Activated T-cell treated with anti-CD3 and anti-CD28 coated beads, Interleukin-2, amount 50 U/mL, for 4 hours (primary cell): Measurements from ENCODE around the gene GNG4. TPM values are rescaled to one million over a fixed set of nuclear protein-coding genes. Genes with fewer than 3 reads are reported as not detected.
"Not testable (repeated sequence)": the region's sequence is repeated elsewhere in the genome, so short reads cannot be mapped to it uniquely, and the experiment has no call there.

Experiments
- ATAC-seq, 2 donors: fragments of 200-7000 bp; cut with Tn5 transposase; one replicate each; pipeline ENCODE4 v1.10.0; 2021
- DNase-seq: peaks from one replicate; pipeline ENCODE4 v3.0.0-alpha.2; 2020
- H3K27me3 Mint-ChIP-seq: one replicate; pipeline ENCODE4 v1.8.0; 2021; ENCODE audit warnings: low read depth, mixed read lengths
- H3K36me3 Mint-ChIP-seq: one replicate; pipeline ENCODE4 v1.8.0; 2022; ENCODE audit warnings: mixed read lengths; ENCODE audit not compliant: insufficient read depth
- H3K4me1 Mint-ChIP-seq: one replicate; pipeline ENCODE4 v1.8.0; 2021; ENCODE audit warnings: low read depth, mixed read lengths
- H3K4me3 Mint-ChIP-seq: one replicate; pipeline ENCODE4 v1.8.0; 2021; ENCODE audit warnings: mild to moderate bottlenecking, moderate library complexity, mixed read lengths
- H3K9me3 Mint-ChIP-seq: one replicate; pipeline ENCODE4 v1.8.0; 2021; ENCODE audit warnings: mixed read lengths
- total RNA-seq, 3 donors: library from RNA; stranded (reverse); gene quantifications; one replicate each; pipeline ENCODE4 v1.2.1, GENCODE V29; 2021

The GNG4 gene
- total RNA-seq, 3 donors from 2014 or later: 0.26 to 1.4 (median 0.58) TPM

DNA sequence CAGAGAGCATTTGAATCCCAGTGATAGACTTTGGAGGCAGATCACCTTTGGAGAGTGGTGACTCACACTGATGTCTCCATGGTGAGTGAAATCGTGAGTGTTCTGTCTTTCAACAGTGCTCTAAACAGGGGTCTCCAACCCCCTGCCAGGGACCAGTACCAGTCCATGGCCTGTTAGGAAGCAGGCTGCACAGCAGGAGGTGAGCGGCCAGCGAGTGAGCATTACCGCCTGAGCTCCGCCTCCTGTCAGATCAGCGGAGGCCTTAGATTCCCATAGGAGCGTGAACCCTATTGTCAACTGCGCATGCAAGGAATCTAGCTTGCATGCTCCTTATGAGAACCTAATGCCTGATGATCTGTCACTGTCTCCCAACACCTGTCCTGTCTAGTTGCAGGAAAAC, 83.5 kb downstream of the GNG4 start:
- H3K36me3 Mint-ChIP-seq: no peaks in the 10 kb centered on the region
- no peak overlapping the region for H3K4me3 Mint-ChIP-seq
- ATAC-seq (no peak), DNase-seq (no peak)
- H3K9me3 Mint-ChIP-seq: no peaks in the 10 kb centered on the region
- no peaks in the 10 kb centered on the region for H3K27me3 Mint-ChIP-seq
- H3K4me1 Mint-ChIP-seq: peaks cover 11% of the 10 kb centered on the region

DNA sequence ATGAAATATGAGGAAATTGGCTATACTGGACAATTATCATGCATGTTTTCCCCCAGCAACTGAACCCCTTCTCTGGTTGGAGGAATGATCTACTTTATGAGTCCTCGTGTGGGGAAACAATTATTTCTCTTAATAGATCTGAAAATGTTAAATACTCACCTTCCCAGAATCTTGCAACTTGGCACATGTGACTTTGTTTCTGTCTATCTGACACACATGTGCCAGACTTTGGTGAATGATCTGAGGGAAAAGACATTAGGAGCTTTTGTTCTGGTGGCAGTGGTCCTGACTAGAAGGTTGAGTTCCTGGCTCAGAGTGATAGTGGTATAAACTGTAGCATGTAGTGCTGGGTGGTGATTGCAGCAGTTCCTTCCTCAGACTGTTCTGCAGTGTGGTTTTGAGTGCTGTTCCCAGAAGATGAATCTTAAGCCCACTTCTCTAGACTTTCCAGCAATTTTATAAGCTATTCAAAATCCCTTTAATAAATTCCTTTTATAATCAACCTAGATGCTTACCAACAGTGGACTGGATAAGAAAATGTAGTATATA, 86.0 kb downstream of the GNG4 start:
- peaks cover 11% of the 10 kb centered on the region for H3K4me1 Mint-ChIP-seq
- no peak overlapping the region for H3K4me3 Mint-ChIP-seq
- ATAC-seq: no peak
- DNase-seq: no peak
- H3K36me3 Mint-ChIP-seq: no peaks in the 10 kb centered on the region
- no peaks in the 10 kb centered on the region for H3K27me3 Mint-ChIP-seq
- no peaks in the 10 kb centered on the region for H3K9me3 Mint-ChIP-seq

DNA sequence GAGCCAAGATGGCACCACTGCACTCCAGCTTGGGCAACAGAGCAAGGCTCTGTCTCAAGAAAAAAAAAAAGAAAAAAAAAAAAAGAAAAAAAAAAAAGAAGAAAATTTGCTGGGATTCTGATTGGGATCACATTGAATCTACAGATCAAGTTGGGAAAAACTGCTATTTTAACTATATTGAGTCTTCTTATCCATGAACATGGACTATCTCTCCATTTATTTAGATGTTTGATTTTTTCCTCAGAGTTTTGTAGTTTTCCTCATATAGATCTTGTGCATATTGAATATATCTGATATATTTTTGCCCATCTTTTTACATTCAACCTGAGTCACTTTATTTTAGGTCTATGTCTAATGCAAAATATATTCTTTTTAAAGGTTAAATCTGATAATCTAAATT, 87.0 kb downstream of the GNG4 start:
- Mint-ChIP-seq H3K4me3 (no peak overlapping the region), H3K27me3 (no peaks in the 10 kb centered on the region), H3K4me1 (peaks cover 3% of the 10 kb centered on the region), H3K36me3 (no peaks in the 10 kb centered on the region), H3K9me3 (no peaks in the 10 kb centered on the region)
- no peak for ATAC-seq
- DNase-seq: no peak

DNA sequence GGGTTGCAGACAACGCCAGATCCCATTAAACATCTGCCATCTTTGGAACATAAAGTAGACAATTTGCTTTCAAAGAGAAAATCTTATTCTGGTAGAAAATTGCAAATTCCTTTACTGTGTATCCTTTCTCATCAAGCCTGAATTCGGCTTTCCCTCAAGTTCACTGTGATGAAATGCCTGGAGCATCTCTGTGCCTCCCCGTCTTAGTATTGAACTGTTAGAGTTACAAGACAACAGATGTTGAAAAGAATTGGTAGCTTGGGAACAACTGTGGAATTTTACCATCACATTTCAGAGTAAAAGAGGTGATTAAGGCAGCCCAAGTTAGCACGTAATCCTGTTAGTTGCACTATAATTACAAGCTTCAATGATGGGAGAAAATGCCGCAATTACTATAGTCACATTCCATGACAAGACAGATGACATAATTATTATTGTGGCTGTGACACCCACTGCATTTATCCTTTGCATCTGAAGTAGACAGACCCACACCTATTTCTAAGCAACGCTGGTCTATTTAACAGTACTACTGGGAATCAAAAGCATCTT, 90.9 kb downstream of the GNG4 start:
- DNase-seq (no peak), ATAC-seq (no peak)
- H3K4me3 Mint-ChIP-seq: no peak overlapping the region
- no peaks in the 10 kb centered on the region for H3K36me3 Mint-ChIP-seq
- H3K27me3 Mint-ChIP-seq: no peaks in the 10 kb centered on the region
- no peaks in the 10 kb centered on the region for H3K9me3 Mint-ChIP-seq
- no peaks in the 10 kb centered on the region for H3K4me1 Mint-ChIP-seq

DNA sequence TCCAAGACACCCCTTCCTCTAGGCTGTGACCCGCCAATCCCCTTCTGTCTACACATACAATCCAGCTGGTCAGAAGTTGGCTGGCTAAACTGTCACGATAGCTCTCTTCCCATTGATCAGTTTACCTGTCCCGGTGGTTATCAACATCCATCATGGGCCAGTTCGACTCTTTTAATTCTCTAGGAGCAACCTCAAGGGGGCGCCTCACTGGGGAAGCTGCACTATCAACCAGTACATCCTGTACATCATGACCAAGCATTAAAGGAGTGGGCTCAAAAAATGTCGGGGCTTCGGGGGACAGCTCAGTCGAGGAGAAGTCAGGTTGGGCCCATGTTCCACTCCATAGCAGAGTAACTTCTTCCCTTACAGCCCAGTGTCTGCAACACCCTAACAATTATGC, 92.1 kb downstream of the GNG4 start:
- ATAC-seq: no peak
- Mint-ChIP-seq H3K36me3 (no peaks in the 10 kb centered on the region), H3K27me3 (no peaks in the 10 kb centered on the region), H3K4me3 (no peak overlapping the region), H3K9me3 (no peaks in the 10 kb centered on the region), H3K4me1 (no peaks in the 10 kb centered on the region)
- DNase-seq: no peak

DNA sequence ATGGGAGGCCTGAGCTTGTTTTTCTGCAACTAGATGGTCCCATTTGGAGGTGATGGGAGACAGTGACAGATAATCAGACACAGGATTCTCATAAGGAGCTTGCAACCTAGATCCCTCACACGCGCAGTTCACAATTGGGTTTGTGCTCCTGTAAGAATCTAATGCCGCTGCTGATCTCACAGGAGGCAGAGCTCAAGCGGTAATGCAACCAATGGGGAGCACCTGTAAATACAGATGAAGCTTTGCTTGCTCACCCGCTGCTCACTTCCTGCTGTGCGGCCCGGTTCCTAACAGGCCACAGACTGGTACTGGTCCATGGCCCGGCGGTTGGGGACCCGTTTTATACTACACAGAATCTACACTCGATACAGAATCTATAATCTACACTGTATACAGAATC, 92.8 kb downstream of the GNG4 start:
- no peak for DNase-seq
- no peak for ATAC-seq
- Mint-ChIP-seq H3K9me3 (no peaks in the 10 kb centered on the region), H3K4me1 (no peaks in the 10 kb centered on the region), H3K27me3 (no peaks in the 10 kb centered on the region), H3K36me3 (no peaks in the 10 kb centered on the region), H3K4me3 (no peak overlapping the region)

DNA sequence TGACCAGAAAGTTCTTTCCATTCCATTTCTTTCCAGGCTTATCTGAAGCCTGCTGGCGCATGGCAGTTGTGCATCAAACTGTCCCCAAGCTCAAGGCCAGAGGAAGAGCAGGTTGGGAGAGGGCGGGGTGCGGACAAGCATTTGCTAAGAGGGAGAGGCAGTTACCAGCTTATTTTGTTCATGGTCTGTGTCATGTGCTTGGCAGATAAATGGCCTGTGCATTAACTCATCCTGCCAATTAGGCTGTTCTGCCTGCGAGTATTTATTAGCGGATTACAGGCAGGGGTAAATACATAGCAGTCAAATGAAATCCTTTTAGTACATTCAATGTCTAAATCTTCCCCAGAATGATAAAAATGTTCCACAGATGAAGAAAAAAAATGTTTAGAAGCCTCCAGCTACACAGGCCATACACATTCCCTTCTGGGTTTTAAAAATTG, 96.5 kb downstream of the GNG4 start:
- H3K4me1 Mint-ChIP-seq: no peaks in the 10 kb centered on the region
- H3K4me3 Mint-ChIP-seq: no peak overlapping the region
- H3K9me3 Mint-ChIP-seq: no peaks in the 10 kb centered on the region
- no peaks in the 10 kb centered on the region for H3K27me3 Mint-ChIP-seq
- ATAC-seq (no peak), DNase-seq (no peak)
- H3K36me3 Mint-ChIP-seq: no peaks in the 10 kb centered on the region

DNA sequence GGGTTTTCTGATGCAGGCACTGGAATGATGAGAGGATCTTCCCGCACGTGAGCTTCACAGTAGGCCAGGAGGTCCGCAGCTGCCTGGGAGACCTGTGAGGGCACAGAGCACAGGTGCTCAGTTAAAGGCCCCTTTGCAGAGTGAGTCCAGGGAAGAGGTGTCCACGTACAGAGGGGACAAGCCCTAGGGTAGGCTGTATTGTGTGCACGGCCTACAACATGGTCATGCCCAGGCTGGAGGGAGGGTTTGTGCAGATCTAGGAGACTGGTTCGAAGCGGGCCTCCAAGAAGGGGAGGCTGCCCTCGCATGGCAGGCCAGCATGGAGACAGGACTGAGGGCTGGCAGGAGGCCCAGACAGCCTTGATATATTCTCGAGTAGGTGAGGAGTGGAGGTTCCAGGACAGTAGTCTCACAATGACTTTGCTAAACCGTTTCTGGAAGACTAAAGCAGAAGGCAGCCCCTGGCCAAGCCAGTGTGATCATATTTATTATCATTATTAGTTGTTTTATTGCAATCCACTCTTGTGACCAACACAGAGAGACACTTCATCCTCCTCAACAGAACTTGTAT, 97.4 kb downstream of the GNG4 start:
- DNase-seq (no peak), ATAC-seq (no peak)
- Mint-ChIP-seq H3K4me1 (no peaks in the 10 kb centered on the region), H3K27me3 (no peaks in the 10 kb centered on the region), H3K4me3 (no peak overlapping the region), H3K36me3 (no peaks in the 10 kb centered on the region), H3K9me3 (no peaks in the 10 kb centered on the region)

DNA sequence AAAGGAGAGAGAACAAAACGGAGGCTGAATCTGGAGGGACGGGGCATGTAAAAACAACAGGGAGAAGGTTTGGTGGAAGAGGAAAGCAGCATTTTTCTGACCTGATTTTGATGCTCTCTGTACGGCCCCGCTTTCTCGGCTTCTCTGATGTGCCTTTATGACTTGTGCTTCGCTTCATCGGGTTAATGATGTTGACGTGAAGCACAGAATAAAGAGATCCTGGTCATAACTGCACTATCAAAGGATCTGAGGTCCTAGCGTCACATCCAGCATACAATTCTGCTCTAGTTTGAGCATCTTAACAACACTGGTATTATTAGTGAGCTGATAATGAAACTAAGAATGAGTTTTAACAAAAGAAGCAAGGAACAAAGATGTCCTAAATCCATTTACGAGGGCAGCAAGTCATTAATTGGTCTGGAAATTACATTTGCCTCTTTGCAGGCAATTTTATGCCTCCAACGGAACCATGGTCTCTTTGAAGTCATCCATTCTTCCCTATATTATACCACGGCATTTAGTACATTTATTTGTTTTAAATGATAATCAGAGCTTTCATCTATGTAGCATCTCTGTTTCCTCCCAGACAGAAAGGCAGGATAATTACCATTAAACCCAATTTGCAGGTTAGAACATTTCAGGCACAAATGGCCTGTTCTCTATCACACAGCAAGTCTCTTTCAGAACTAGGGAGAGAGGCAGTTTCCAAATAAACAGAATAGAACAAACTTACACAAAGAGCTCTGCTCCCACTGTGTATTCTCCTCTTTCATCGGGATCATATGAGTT, 100.0 kb downstream of the GNG4 start:
- H3K9me3 Mint-ChIP-seq: no peaks in the 10 kb centered on the region
- no peaks in the 10 kb centered on the region for H3K27me3 Mint-ChIP-seq
- no peaks in the 10 kb centered on the region for H3K4me1 Mint-ChIP-seq
- ATAC-seq (no peak), DNase-seq (no peak)
- no peaks in the 10 kb centered on the region for H3K36me3 Mint-ChIP-seq
- H3K4me3 Mint-ChIP-seq: no peak overlapping the region

DNA sequence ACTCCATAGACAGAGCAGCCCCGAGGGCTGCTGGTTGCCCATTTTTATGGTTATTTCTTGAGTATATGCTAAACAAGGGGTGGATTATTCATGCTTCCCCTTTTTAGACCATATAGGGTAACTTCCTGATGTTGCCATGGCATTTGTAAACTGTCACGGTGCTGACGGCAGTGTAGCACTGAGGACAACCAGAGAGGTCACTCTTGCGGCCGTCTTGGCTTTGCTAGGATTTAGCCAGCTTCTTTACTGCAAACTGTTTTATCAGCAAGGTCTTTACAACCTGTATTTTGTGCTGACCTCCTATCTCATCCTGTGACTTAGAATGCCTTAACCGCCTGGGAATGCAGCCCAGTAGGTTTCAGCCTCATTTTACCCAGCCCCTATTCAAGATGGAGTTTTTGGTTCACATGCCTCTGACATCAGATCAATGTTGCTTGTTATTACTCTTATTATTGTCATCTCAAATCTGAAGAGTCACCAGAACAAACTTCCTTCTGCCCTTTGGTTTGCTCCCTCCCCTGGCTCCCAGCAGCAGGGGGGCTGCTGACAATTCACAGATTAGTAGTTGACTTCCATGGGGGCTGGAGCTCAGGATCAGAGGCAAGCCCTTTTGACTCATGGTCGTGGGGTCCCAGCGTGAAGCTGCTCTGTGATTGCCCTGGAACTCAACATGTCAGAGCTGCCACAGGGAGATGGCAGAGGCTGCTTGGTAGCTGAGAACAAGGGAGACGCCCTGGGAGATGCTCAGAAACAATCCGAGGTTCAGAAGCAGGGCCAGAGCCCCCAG, 103.0 kb downstream of the GNG4 start:
- H3K9me3 Mint-ChIP-seq, DNase-seq, ATAC-seq, H3K4me3 Mint-ChIP-seq, H3K27me3 Mint-ChIP-seq, H3K36me3 Mint-ChIP-seq, H3K4me1 Mint-ChIP-seq: not testable (repeated sequence)

DNA sequence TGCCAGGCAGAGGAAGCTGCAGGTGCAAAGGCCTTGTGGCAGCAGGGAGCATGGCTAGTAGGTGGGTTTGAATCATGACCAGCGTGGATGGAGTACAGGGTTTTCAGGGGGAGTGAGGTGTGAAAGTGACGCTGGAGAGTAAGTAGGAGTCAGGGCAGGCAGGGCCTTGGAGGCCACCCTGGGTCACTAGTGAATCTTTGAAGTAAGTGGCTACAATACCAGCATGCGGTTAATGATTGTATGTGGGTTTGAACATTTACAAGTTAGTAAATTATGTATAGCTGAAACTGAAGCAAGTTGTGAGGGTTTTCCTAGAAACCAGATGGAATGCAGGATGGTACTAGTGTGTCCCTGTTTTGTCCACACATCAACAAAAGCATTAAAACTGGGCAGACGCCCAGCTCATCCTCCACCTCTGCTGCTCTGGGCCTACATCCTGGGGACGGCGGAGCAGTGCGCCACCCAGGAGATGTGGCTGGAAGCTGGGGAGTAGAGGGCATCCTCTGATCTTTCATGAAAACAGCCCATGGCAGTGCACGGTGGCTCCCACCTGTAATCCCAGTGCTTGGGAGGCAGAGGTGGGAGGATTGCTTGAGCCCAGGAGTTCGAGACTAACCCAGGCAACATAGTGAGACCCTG, 104.2 kb downstream of the GNG4 start:
- no peak overlapping the region for H3K4me3 Mint-ChIP-seq
- no peaks in the 10 kb centered on the region for H3K9me3 Mint-ChIP-seq
- DNase-seq: no peak
- ATAC-seq: no peak
- no peaks in the 10 kb centered on the region for H3K36me3 Mint-ChIP-seq
- no peaks in the 10 kb centered on the region for H3K4me1 Mint-ChIP-seq
- no peaks in the 10 kb centered on the region for H3K27me3 Mint-ChIP-seq

DNA sequence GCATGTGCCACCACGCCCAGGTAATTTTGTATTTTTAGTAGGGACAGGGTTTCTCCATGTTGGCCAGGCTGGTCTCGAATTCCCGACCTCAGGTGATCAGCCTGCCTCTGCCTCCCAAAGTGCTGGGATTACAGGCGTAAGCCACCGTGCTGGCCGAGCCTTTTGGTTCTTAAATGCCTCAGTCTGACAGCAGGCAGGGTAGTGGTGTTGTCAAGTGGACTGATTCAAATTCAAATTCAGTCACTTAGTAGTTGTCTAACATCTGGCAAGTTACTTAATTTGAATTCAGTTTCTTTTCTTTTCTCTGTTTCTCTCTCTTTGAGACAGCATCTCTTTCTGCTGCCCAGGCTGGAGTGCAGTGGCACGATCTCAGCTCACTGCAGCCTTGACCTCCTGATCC, 106.7 kb downstream of the GNG4 start:
- not testable (repeated sequence) for ATAC-seq, DNase-seq, H3K27me3 Mint-ChIP-seq, H3K4me3 Mint-ChIP-seq, H3K4me1 Mint-ChIP-seq, H3K9me3 Mint-ChIP-seq, H3K36me3 Mint-ChIP-seq

DNA sequence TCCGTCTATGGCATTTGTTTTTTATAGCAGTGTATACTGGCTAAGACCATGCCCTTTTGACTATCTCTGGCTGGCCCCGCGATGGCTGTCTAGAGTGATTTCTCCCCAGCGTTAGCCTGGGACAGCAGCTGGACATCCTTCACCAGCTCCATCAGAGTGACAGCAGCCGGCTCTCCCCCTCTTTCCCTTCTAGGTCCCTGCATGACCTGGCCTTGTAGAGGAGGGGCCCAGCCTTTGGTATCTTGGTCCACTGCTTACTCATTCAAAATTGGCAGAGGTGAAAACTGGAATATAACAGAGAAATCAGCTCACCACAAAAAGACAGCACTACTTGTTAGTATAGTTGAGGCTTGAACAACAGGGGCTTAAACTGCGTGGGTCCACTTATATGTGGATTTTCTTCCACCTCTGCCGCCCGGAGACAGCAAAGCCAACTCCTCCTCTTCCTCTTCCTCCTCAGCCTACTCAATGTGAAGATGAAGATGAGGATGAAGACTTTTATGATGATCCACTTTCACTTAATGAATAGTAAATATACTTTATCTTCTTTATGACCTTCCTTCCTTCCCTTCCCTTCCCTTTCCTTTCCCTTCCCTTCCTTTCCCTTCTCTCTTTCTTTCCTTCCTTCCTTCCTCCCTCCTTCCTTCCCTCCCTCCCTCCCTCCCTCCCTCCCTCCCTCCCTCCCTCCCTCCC, 116.0 kb downstream of the GNG4 start:
- no peak overlapping the region for H3K4me3 Mint-ChIP-seq
- no peaks in the 10 kb centered on the region for H3K4me1 Mint-ChIP-seq
- no peaks in the 10 kb centered on the region for H3K27me3 Mint-ChIP-seq
- H3K9me3 Mint-ChIP-seq: no peaks in the 10 kb centered on the region
- no peaks in the 10 kb centered on the region for H3K36me3 Mint-ChIP-seq
- DNase-seq: no peak
- no peak for ATAC-seq

DNA sequence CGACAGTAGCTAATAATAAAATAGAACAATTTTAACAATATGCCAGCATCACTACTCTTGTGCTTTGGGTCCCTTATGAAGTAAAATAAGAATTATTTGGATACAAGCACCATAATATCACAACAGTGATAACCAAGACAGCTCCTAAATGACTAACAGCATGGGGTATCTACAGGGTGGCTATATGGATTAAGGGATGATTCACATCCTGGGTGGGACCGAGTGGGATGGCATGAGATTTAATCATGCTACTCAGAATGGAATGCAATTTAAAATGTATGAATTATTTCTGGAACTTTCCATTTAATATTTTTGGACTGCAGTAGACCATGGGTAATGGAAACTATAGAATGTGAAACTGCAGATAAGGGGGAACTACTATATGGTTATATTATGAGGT, 117.2 kb downstream of the GNG4 start:
- Mint-ChIP-seq H3K4me1 (no peaks in the 10 kb centered on the region), H3K36me3 (no peaks in the 10 kb centered on the region), H3K4me3 (no peak overlapping the region), H3K9me3 (no peaks in the 10 kb centered on the region), H3K27me3 (no peaks in the 10 kb centered on the region)
- DNase-seq (no peak), ATAC-seq (no peak)
